Peyer's patch (tissue), 4 donors: ENCODE measurements around the gene SNTG2. TPM values are rescaled to one million over a fixed set of nuclear protein-coding genes. Genes with fewer than 3 reads are reported as not detected.

ENCODE experiments used
- DNase-seq, 3 donors: peaks; one replicate each; pipeline ENCODE4 v3.0.0-alpha.2; 2017 to 2019
- H3K27ac ChIP-seq, 4 donors: fragments of 200-600 bp; sonication (generic); one replicate each; pipeline ENCODE4 v1.5.1; 2016 to 2019
- H3K27me3 ChIP-seq, 2 donors: fragments of 200-600 bp; sonication (generic); one replicate each; pipeline ENCODE4 v1.5.1; 2019
- H3K36me3 ChIP-seq, 3 donors: fragments of 200-600 bp; sonication (generic); one replicate each; pipeline ENCODE4 v1.5.1; 2016 to 2019
- H3K4me1 ChIP-seq, 4 donors: fragments of 200-600 bp; sonication (generic); one replicate each; pipeline ENCODE4 v1.5.1; 2016 to 2019
- H3K4me3 ChIP-seq, 4 donors: fragments of 200-600 bp; sonication (generic); 1 replicate in 3 of 4; 2 replicates in 1 of 4; pipeline ENCODE4 v1.5.1; 2016 to 2019; ENCODE audit warnings: mild to moderate bottlenecking in 1 of 4
- H3K9me3 ChIP-seq, 4 donors: fragments of 200-600 bp; sonication (generic); one replicate each; pipeline ENCODE4 v1.5.1; 2016 to 2019; ENCODE audit warnings: mild to moderate bottlenecking in 1 of 4
- CTCF ChIP-seq, 6 experiments: fragments of 450-650 bp in 4 of 6; fragments of 200-600 bp in 2 of 6; sonication (generic) in 1 of 6; IDR thresholded peaks; one replicate each; pipeline ENCODE4 v1.5.1; 2017 to 2019; ENCODE audit warnings: antibody characterized with exemption in 6 of 6, mild to moderate bottlenecking in 3 of 6, moderate library complexity in 1 of 6
- POLR2A ChIP-seq, 2 donors: fragments of 450-650 bp; IDR thresholded peaks; one replicate each; pipeline ENCODE4 v1.5.1; 2017; ENCODE audit warnings: antibody characterized with exemption in 2 of 2, mild to moderate bottlenecking in 2 of 2, moderate library complexity in 2 of 2
- total RNA-seq, 4 donors: library from RNA; depleted of rRNA; stranded (reverse); fragments of >200 nt; gene quantifications; one replicate each; pipeline ENCODE4 v1.1.0, GENCODE V29; 2016

SNTG2 gene
- total RNA-seq, 4 donors from 2014 or later, result 1.8 to 65.2 (median 3.9) TPM

- no peaks in the 10 kb centered on the region for H3K27me3 ChIP-seq
- H3K4me3 ChIP-seq, result no peak overlapping the region
- H3K27ac ChIP-seq, result no peak overlapping the region
- no peaks in the 10 kb centered on the region for H3K4me1 ChIP-seq
- no peaks in the 10 kb centered on the region for H3K36me3 ChIP-seq
- no peak for DNase-seq
- no peak for TF ChIP-seq POLR2A (IDR thresholded peaks at IDR 0.05)
- no peak for TF ChIP-seq CTCF (IDR thresholded peaks at IDR 0.05)
- H3K9me3 ChIP-seq, result no peaks in the 10 kb centered on the region
These were observed 24.4 kb downstream of the SNTG2 start for GRCh38 chr2:975095-975494.

- Histone ChIP-seq H3K27ac (no peak overlapping the region), H3K27me3 (no peaks in the 10 kb centered on the region), H3K36me3 (no peaks in the 10 kb centered on the region), H3K4me1 (no peaks in the 10 kb centered on the region), H3K4me3 (no peak overlapping the region), H3K9me3 (no peaks in the 10 kb centered on the region)
- DNase-seq, result no peak
- TF ChIP-seq CTCF (IDR thresholded peaks at IDR 0.05) (no peak), POLR2A (IDR thresholded peaks at IDR 0.05) (no peak)
These were observed 28.6 kb downstream of the SNTG2 start for GRCh38 chr2:979069-979928.

- no peaks in the 10 kb centered on the region for H3K27me3 ChIP-seq
- H3K36me3 ChIP-seq, result no peaks in the 10 kb centered on the region
- no peaks in the 10 kb centered on the region for H3K9me3 ChIP-seq
- TF ChIP-seq POLR2A (IDR thresholded peaks at IDR 0.05) (no peak), CTCF (IDR thresholded peaks at IDR 0.05) (no peak)
- no peak for DNase-seq
- H3K4me1 ChIP-seq, result no peaks in the 10 kb centered on the region
- H3K4me3 ChIP-seq, result no peak overlapping the region
- no peak overlapping the region for H3K27ac ChIP-seq
These were observed 29.5 kb downstream of the SNTG2 start for GRCh38 chr2:980176-980575.

- no peaks in the 10 kb centered on the region for H3K27me3 ChIP-seq
- TF ChIP-seq POLR2A (IDR thresholded peaks at IDR 0.05) (no peak), CTCF (IDR thresholded peaks at IDR 0.05) (no peak)
- no peak overlapping the region for H3K4me3 ChIP-seq
- H3K4me1 ChIP-seq, result no peaks in the 10 kb centered on the region
- H3K9me3 ChIP-seq, result no peaks in the 10 kb centered on the region
- no peak for DNase-seq
- no peaks in the 10 kb centered on the region for H3K36me3 ChIP-seq
- no peak overlapping the region for H3K27ac ChIP-seq
These were observed 30.6 kb downstream of the SNTG2 start for GRCh38 chr2:981258-981657.

GRCh38 chr2:981759-982158, 31.1 kb downstream of the SNTG2 start:
- H3K36me3 ChIP-seq, result no peaks in the 10 kb centered on the region
- H3K4me1 ChIP-seq, result no peaks in the 10 kb centered on the region
- H3K4me3 ChIP-seq, result no peak overlapping the region
- H3K27ac ChIP-seq, result no peak overlapping the region
- TF ChIP-seq CTCF (IDR thresholded peaks at IDR 0.05), result no peak
- TF ChIP-seq POLR2A (IDR thresholded peaks at IDR 0.05), result no peak
- H3K9me3 ChIP-seq, result no peaks in the 10 kb centered on the region
- no peaks in the 10 kb centered on the region for H3K27me3 ChIP-seq
- DNase-seq, result no peak
